ENCODE measurements around the gene ISM2.
"Not testable (repeated sequence)": the region's sequence is repeated elsewhere in the genome, so short reads cannot be mapped to it uniquely, and the experiment has no call there.

Gene ISM2

GRCh38 chr14:77529963-77530362, 31.3 kb upstream of the ISM2 start:
- Histone ChIP-seq H3K79me2 (ENCODE audit: low read length) (no peaks in the 10 kb centered on the region), H3K36me3 (replicated peaks; ENCODE audit: insufficient read depth, low read length) (no peaks in the 10 kb centered on the region), H3K9ac (ENCODE audit: low read length) (no peak overlapping the region), H3K4me3 (ENCODE audit: low read length) (no peak overlapping the region), H3K27me3 (replicated peaks; ENCODE audit: insufficient read depth, low read length) (no peaks in the 10 kb centered on the region), H3K9me3 (replicated peaks; ENCODE audit: insufficient read depth, low read length) (no peaks in the 10 kb centered on the region), H3K4me1 (ENCODE audit: low read length) (no peaks in the 10 kb centered on the region), H3F3A (ENCODE audit: insufficient read depth, low read length) (0 out of 2 replicates have a peak, but pooled peaks cover 3% of the 10 kb centered on the region), H3K9me2 (replicated peaks; ENCODE audit: insufficient read depth, low read length) (no peaks in the 10 kb centered on the region), H2AFZ (ENCODE audit: low read length) (no peak overlapping the region), H3K4me2 (ENCODE audit: low read depth, low read length) (no peak overlapping the region), H4K20me1 (ENCODE audit: insufficient read depth, low read length) (no peaks in the 10 kb centered on the region), H3K27ac (ENCODE audit: low read length) (no peak overlapping the region)
- no peak for TF ChIP-seq EZH2 (optimal IDR thresholded peaks at IDR 0.05; ENCODE audit: low read depth, low read length)
- no peak for TF ChIP-seq EZH2phosphoT487 (IDR thresholded peaks at IDR 0.05; ENCODE audit: low read length)
- TF ChIP-seq, protein P1, sequence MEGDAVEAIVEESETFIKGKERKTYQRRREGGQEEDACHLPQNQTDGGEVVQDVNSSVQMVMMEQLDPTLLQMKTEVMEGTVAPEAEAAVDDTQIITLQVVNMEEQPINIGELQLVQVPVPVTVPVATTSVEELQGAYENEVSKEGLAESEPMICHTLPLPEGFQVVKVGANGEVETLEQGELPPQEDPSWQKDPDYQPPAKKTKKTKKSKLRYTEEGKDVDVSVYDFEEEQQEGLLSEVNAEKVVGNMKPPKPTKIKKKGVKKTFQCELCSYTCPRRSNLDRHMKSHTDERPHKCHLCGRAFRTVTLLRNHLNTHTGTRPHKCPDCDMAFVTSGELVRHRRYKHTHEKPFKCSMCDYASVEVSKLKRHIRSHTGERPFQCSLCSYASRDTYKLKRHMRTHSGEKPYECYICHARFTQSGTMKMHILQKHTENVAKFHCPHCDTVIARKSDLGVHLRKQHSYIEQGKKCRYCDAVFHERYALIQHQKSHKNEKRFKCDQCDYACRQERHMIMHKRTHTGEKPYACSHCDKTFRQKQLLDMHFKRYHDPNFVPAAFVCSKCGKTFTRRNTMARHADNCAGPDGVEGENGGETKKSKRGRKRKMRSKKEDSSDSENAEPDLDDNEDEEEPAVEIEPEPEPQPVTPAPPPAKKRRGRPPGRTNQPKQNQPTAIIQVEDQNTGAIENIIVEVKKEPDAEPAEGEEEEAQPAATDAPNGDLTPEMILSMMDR (IDR thresholded peaks at IDR 0.05; ENCODE audit: low read length), result no peak
- DNase-seq, result no peak

GRCh38 chr14:77529213-77529612, 30.6 kb upstream of the ISM2 start:
- Histone ChIP-seq H3K9me2 (replicated peaks; ENCODE audit: insufficient read depth, low read length) (no peaks in the 10 kb centered on the region), H3K27me3 (replicated peaks; ENCODE audit: insufficient read depth, low read length) (no peaks in the 10 kb centered on the region), H3K4me3 (ENCODE audit: low read length) (no peak overlapping the region), H3K4me2 (ENCODE audit: low read depth, low read length) (no peak overlapping the region), H2AFZ (ENCODE audit: low read length) (no peak overlapping the region), H3K4me1 (ENCODE audit: low read length) (no peaks in the 10 kb centered on the region), H3K36me3 (replicated peaks; ENCODE audit: insufficient read depth, low read length) (no peaks in the 10 kb centered on the region), H4K20me1 (ENCODE audit: insufficient read depth, low read length) (no peaks in the 10 kb centered on the region), H3K9ac (ENCODE audit: low read length) (no peak overlapping the region), H3F3A (ENCODE audit: insufficient read depth, low read length) (0 out of 2 replicates have a peak, but pooled peaks cover 3% of the 10 kb centered on the region), H3K9me3 (replicated peaks; ENCODE audit: insufficient read depth, low read length) (no peaks in the 10 kb centered on the region), H3K79me2 (ENCODE audit: low read length) (no peaks in the 10 kb centered on the region), H3K27ac (ENCODE audit: low read length) (no peak overlapping the region)
- TF ChIP-seq, protein P1 (IDR thresholded peaks at IDR 0.05; ENCODE audit: low read length), result no peak
- no peak for TF ChIP-seq EZH2 (optimal IDR thresholded peaks at IDR 0.05; ENCODE audit: low read depth, low read length)
- TF ChIP-seq EZH2phosphoT487 (IDR thresholded peaks at IDR 0.05; ENCODE audit: low read length), result no peak
- DNase-seq, result no peak

- H3F3A ChIP-seq (ENCODE audit: insufficient read depth, low read length); H3K4me1 ChIP-seq (ENCODE audit: low read length); H3K9me3 ChIP-seq (replicated peaks; ENCODE audit: insufficient read depth, low read length); H3K27ac ChIP-seq (ENCODE audit: low read length); H3K9ac ChIP-seq (ENCODE audit: low read length); H3K9me2 ChIP-seq (replicated peaks; ENCODE audit: insufficient read depth, low read length); H3K36me3 ChIP-seq (replicated peaks; ENCODE audit: insufficient read depth, low read length); H2AFZ ChIP-seq (ENCODE audit: low read length); H4K20me1 ChIP-seq (ENCODE audit: insufficient read depth, low read length); H3K27me3 ChIP-seq (replicated peaks; ENCODE audit: insufficient read depth, low read length); H3K4me2 ChIP-seq (ENCODE audit: low read depth, low read length); H3K4me3 ChIP-seq (ENCODE audit: low read length); H3K79me2 ChIP-seq (ENCODE audit: low read length); DNase-seq: not testable (repeated sequence)
Measured at GRCh38 chr14:77528701-77529100, 30.1 kb upstream of the ISM2 start.

DNA sequence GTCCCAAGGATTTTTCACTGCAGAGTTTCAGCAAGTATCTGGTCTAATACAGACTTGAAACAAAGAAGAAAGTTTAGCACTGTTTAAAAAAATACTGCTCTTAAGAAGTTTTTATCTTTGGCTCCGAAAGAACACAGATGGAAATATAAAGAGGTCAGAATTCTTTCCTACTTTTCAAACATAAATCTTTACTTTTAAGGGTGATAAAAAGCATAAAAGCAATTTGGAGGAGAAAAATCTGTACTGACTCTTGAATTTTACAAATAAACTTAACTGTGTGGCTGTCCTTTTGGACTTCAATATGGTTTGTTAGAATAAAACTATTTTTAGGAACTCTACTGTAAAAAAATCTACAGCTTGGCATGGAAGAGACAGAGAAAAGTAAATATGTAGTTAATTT, 27.6 kb upstream of the ISM2 start:
- H3F3A ChIP-seq (ENCODE audit: insufficient read depth, low read length), result 0 out of 2 replicates have a peak, but pooled peaks cover 3% of the 10 kb centered on the region
- H3K27me3 ChIP-seq (replicated peaks; ENCODE audit: insufficient read depth, low read length), result no peaks in the 10 kb centered on the region
- H3K4me3 ChIP-seq (ENCODE audit: low read length), result no peak overlapping the region
- H3K27ac ChIP-seq (ENCODE audit: low read length), result no peak overlapping the region
- no peaks in the 10 kb centered on the region for H3K36me3 ChIP-seq (replicated peaks; ENCODE audit: insufficient read depth, low read length)
- H3K4me2 ChIP-seq (ENCODE audit: low read depth, low read length), result no peak overlapping the region
- no peaks in the 10 kb centered on the region for H3K4me1 ChIP-seq (ENCODE audit: low read length)
- no peak overlapping the region for H3K9ac ChIP-seq (ENCODE audit: low read length)
- no peak for DNase-seq
- H3K79me2 ChIP-seq (ENCODE audit: low read length), result no peaks in the 10 kb centered on the region
- H3K9me3 ChIP-seq (replicated peaks; ENCODE audit: insufficient read depth, low read length), result no peaks in the 10 kb centered on the region
- TF ChIP-seq, protein P1 (IDR thresholded peaks at IDR 0.05; ENCODE audit: low read length), result no peak
- no peak for TF ChIP-seq EZH2phosphoT487 (IDR thresholded peaks at IDR 0.05; ENCODE audit: low read length)
- TF ChIP-seq EZH2 (optimal IDR thresholded peaks at IDR 0.05; ENCODE audit: low read depth, low read length), result no peak
- H4K20me1 ChIP-seq (ENCODE audit: insufficient read depth, low read length), result no peaks in the 10 kb centered on the region
- H3K9me2 ChIP-seq (replicated peaks; ENCODE audit: insufficient read depth, low read length), result no peaks in the 10 kb centered on the region
- no peak overlapping the region for H2AFZ ChIP-seq (ENCODE audit: low read length)

Measured in MM.1S (cell line).